Measurements from ENCODE around the gene CLPSL1. TPM values are rescaled to one million over a fixed set of nuclear protein-coding genes. Genes with fewer than 3 reads are reported as not detected.

The CLPSL1 gene
- total and polyA plus RNA-seq, 2 experiments from 2014 or later = not detected

DNA sequence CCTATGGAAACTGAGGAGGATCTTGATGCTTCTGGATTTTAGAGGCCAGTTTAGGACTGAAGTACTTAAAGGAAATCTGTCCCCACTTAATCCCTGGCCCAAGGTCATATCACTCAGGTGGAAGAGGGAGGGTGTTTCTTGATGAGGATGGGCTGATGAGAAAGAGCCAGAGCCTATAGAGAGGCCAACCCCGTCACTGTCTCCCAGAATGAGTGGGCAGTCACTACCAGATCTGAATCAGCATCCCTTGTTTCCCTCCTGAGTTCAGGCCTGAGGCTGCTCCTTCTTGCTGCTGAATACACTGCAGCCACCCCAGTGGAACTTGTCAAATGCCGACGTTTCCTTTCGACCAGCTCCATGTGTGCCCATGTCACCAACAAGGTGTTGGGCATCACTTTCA is 29.2 kb upstream of the CLPSL1 start (continued):
- TF ChIP-seq ZNF462 (CRISPR knock-in tag; IDR thresholded peaks at IDR 0.05) (no peak), ETS1 (IDR thresholded peaks at IDR 0.05) (no peak), CREB1 (CRISPR knock-in tag; IDR thresholded peaks at IDR 0.05; ENCODE audit: low read depth) (no peak), NANOG (IDR thresholded peaks at IDR 0.05; ENCODE audit: borderline replicate concordance) (no peak), JUNB (IDR thresholded peaks at IDR 0.05; ENCODE audit: unreplicated experiment) (no peak), STAT1 (IDR thresholded peaks at IDR 0.05; ENCODE audit: unreplicated experiment) (no peak), POLR2AphosphoS5 (IDR thresholded peaks at IDR 0.05; ENCODE audit: low read depth) (no peak)

GRCh38 chr6:35752330-35752729 is 28.5 kb upstream of the CLPSL1 start:
- H3K4me2 ChIP-seq = no peak overlapping the region
- peaks cover 14% of the 10 kb centered on the region for H3K27me3 Mint-ChIP-seq (ENCODE audit: insufficient read depth, low read depth, poor library complexity)
- no peak overlapping the region for H3K4me3 Mint-ChIP-seq
- no peaks in the 10 kb centered on the region for H3K36me3 ChIP-seq (ENCODE audit: insufficient read depth)
- H4K20me1 ChIP-seq (replicated peaks; ENCODE audit: insufficient read depth) = no peaks in the 10 kb centered on the region
- no peak overlapping the region for H3K27ac ChIP-seq (ENCODE audit: low read depth)
- no peak for DNase-seq (ENCODE audit: low spot score)
- no peak overlapping the region for H3K4me3 ChIP-seq
- no peaks in the 10 kb centered on the region; the same call in 1 of the 2 replicates for H3F3A ChIP-seq (replicated peaks; ENCODE audit: low read depth)
- H3K9me2 ChIP-seq (ENCODE audit: insufficient read depth) = no peaks in the 10 kb centered on the region
- no peaks in the 10 kb centered on the region for H3K79me2 ChIP-seq (replicated peaks; ENCODE audit: insufficient read depth)
- no peaks in the 10 kb centered on the region for H3K27me3 ChIP-seq (ENCODE audit: insufficient read depth)
- no peak for ATAC-seq
- H3K36me3 Mint-ChIP-seq (ENCODE audit: low read depth) = no peaks in the 10 kb centered on the region
- H3K4me1 ChIP-seq (ENCODE audit: insufficient read depth) = peaks cover 16% of the 10 kb centered on the region
- no peak overlapping the region for H3K27ac Mint-ChIP-seq
- H2AFZ ChIP-seq = no peak overlapping the region
- H3K9me3 Mint-ChIP-seq = peaks cover 3% of the 10 kb centered on the region; the same call in 2 of the 3 replicates
- H3K4me1 Mint-ChIP-seq = peaks cover 22% of the 10 kb centered on the region
- TF ChIP-seq POLR2AphosphoS5 (IDR thresholded peaks at IDR 0.05; ENCODE audit: low read depth) = no peak
- TF ChIP-seq STAT1 (IDR thresholded peaks at IDR 0.05; ENCODE audit: unreplicated experiment) = no peak
- TF ChIP-seq, protein P1, sequence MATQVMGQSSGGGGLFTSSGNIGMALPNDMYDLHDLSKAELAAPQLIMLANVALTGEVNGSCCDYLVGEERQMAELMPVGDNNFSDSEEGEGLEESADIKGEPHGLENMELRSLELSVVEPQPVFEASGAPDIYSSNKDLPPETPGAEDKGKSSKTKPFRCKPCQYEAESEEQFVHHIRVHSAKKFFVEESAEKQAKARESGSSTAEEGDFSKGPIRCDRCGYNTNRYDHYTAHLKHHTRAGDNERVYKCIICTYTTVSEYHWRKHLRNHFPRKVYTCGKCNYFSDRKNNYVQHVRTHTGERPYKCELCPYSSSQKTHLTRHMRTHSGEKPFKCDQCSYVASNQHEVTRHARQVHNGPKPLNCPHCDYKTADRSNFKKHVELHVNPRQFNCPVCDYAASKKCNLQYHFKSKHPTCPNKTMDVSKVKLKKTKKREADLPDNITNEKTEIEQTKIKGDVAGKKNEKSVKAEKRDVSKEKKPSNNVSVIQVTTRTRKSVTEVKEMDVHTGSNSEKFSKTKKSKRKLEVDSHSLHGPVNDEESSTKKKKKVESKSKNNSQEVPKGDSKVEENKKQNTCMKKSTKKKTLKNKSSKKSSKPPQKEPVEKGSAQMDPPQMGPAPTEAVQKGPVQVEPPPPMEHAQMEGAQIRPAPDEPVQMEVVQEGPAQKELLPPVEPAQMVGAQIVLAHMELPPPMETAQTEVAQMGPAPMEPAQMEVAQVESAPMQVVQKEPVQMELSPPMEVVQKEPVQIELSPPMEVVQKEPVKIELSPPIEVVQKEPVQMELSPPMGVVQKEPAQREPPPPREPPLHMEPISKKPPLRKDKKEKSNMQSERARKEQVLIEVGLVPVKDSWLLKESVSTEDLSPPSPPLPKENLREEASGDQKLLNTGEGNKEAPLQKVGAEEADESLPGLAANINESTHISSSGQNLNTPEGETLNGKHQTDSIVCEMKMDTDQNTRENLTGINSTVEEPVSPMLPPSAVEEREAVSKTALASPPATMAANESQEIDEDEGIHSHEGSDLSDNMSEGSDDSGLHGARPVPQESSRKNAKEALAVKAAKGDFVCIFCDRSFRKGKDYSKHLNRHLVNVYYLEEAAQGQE (IDR thresholded peaks at IDR 0.05; ENCODE audit: unreplicated experiment) = no peak
- TF ChIP-seq ZNF114 (CRISPR knock-in tag; IDR thresholded peaks at IDR 0.05) = no peak
- TF ChIP-seq, protein P2, sequence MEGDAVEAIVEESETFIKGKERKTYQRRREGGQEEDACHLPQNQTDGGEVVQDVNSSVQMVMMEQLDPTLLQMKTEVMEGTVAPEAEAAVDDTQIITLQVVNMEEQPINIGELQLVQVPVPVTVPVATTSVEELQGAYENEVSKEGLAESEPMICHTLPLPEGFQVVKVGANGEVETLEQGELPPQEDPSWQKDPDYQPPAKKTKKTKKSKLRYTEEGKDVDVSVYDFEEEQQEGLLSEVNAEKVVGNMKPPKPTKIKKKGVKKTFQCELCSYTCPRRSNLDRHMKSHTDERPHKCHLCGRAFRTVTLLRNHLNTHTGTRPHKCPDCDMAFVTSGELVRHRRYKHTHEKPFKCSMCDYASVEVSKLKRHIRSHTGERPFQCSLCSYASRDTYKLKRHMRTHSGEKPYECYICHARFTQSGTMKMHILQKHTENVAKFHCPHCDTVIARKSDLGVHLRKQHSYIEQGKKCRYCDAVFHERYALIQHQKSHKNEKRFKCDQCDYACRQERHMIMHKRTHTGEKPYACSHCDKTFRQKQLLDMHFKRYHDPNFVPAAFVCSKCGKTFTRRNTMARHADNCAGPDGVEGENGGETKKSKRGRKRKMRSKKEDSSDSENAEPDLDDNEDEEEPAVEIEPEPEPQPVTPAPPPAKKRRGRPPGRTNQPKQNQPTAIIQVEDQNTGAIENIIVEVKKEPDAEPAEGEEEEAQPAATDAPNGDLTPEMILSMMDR (conservative IDR thresholded peaks at IDR 0.05; ENCODE audit: low read depth in 2 of 2) = no peak
- TF ChIP-seq NANOG (IDR thresholded peaks at IDR 0.05; ENCODE audit: borderline replicate concordance) = no peak
- no peak for TF ChIP-seq CREB1 (CRISPR knock-in tag; IDR thresholded peaks at IDR 0.05; ENCODE audit: low read depth)
- TF ChIP-seq JUNB (IDR thresholded peaks at IDR 0.05; ENCODE audit: unreplicated experiment) = no peak

Data from GM23338 (cell line).